Hindlimb muscle (tissue), 1 donor: ENCODE measurements around the gene PAK4. TPM values are rescaled to one million over a fixed set of nuclear protein-coding genes. Genes with fewer than 3 reads are reported as not detected.

Source experiments
- DNase-seq: peaks from one replicate; pipeline ENCODE4 v3.0.0-alpha.2; 2013
- polyA plus RNA-seq: library from polyadenylated mRNA; unstranded; fragments of 120-200 nt; gene quantifications from one replicate; pipeline ENCODE4 v1.2.1, GENCODE V29; 2013; ENCODE audit not compliant: insufficient read length

PAK4 gene
- polyA plus RNA-seq, 1 donor = 23.0 TPM

- no peak for DNase-seq
Observed at GRCh38 chr19:39147480-39147879, 21.9 kb downstream of the PAK4 start.

GRCh38 chr19:39148939-39149529 lies 23.4 kb downstream of the PAK4 start:
- DNase-seq = no peak

- no peak for DNase-seq
Observed at GRCh38 chr19:39150235-39150634, 24.6 kb downstream of the PAK4 start.

GRCh38 chr19:39150807-39151600 lies 25.4 kb downstream of the PAK4 start:
- no peak for DNase-seq

- DNase-seq = no peak
Observed at GRCh38 chr19:39152066-39152465, 26.5 kb downstream of the PAK4 start.

GRCh38 chr19:39154100-39154628 lies 28.6 kb downstream of the PAK4 start:
- DNase-seq = no peak

GRCh38 chr19:39154629-39155100 lies 29.1 kb downstream of the PAK4 start:
- DNase-seq = no peak

GRCh38 chr19:39155114-39155700 lies 29.6 kb downstream of the PAK4 start:
- no peak for DNase-seq

GRCh38 chr19:39155741-39156140 lies 30.2 kb downstream of the PAK4 start:
- no peak for DNase-seq

GRCh38 chr19:39156326-39157230 lies 31.0 kb downstream of the PAK4 start:
- DNase-seq = no peak

GRCh38 chr19:39157275-39157996 lies 31.9 kb downstream of the PAK4 start:
- DNase-seq = no peak

GRCh38 chr19:39157997-39158389 lies 32.4 kb downstream of the PAK4 start:
- DNase-seq = no peak

GRCh38 chr19:39158646-39159260 lies 33.2 kb downstream of the PAK4 start:
- DNase-seq = no peak

- peak; percentile 76 for DNase-seq
Observed at GRCh38 chr19:39160523-39160861, 34.9 kb downstream of the PAK4 start.

GRCh38 chr19:39160889-39161672 lies 35.5 kb downstream of the PAK4 start:
- DNase-seq = no peak

GRCh38 chr19:39162441-39163043 lies 37.0 kb downstream of the PAK4 start:
- DNase-seq = no peak

GRCh38 chr19:39163621-39164020 lies 38.0 kb downstream of the PAK4 start:
- no peak for DNase-seq

- no peak for DNase-seq
Observed at GRCh38 chr19:39164289-39164688, 38.7 kb downstream of the PAK4 start.

GRCh38 chr19:39165857-39166256 lies 40.3 kb downstream of the PAK4 start:
- DNase-seq = no peak
